PFSK-1 (cell line): ENCODE results near the gene PSKH1.

Source experiments
- SIN3A ChIP-seq: IDR thresholded peaks from 2 replicates; pipeline ENCODE4 v1.6.1; 2012; ENCODE audit warnings: mild to moderate bottlenecking, low read length, moderate library complexity, borderline replicate concordance; ENCODE audit not compliant: insufficient read depth
- TF ChIP-seq, protein P1 (sequence below), 2 experiments: IDR thresholded peaks; 2 replicates each; pipeline versions ENCODE4 v1.6.1 to v1.8.0; 2011 to 2012; ENCODE audit warnings: low read depth in 2 of 2, low read length in 2 of 2, control low read depth in 1 of 2, inconsistent platforms in 1 of 2, mild to moderate bottlenecking in 1 of 2, moderate library complexity in 1 of 2; ENCODE audit not compliant: insufficient read depth in 1 of 2

DNA sequence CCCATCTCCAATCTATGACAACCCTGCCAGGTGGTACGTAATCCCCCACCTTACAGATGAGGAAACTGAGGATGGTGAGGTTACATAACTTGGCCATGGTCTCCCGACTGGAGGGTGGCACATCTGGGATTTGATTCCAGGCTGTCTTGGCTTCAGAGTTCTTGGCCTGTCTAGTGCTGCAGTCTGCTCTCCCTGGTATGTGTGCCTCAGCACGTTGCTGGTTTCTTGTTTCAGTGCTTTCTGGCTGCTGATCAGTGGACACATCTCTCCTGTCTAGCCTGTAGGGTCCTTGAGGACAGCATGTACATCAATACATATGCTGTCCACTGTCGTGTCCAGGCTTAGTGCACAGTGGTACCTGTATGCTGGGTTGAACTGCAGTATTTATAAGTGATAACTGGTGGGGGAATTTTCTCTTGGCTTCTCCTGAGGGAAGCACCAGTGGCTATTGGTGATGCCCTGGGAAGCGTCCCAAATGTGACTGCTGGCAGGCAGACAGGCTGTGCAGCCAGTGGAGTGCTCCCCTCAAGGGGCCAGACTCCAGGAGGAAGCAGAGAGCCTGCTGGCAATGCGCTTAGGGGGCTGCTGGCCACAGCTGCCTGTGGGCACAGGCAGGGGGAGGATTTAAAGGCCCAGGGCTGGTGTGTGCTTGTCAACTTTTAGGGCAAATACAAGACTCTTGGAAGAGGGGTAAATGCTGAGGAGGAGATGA lies 24.2 kb downstream of the PSKH1 start:
- TF ChIP-seq, protein P1, sequence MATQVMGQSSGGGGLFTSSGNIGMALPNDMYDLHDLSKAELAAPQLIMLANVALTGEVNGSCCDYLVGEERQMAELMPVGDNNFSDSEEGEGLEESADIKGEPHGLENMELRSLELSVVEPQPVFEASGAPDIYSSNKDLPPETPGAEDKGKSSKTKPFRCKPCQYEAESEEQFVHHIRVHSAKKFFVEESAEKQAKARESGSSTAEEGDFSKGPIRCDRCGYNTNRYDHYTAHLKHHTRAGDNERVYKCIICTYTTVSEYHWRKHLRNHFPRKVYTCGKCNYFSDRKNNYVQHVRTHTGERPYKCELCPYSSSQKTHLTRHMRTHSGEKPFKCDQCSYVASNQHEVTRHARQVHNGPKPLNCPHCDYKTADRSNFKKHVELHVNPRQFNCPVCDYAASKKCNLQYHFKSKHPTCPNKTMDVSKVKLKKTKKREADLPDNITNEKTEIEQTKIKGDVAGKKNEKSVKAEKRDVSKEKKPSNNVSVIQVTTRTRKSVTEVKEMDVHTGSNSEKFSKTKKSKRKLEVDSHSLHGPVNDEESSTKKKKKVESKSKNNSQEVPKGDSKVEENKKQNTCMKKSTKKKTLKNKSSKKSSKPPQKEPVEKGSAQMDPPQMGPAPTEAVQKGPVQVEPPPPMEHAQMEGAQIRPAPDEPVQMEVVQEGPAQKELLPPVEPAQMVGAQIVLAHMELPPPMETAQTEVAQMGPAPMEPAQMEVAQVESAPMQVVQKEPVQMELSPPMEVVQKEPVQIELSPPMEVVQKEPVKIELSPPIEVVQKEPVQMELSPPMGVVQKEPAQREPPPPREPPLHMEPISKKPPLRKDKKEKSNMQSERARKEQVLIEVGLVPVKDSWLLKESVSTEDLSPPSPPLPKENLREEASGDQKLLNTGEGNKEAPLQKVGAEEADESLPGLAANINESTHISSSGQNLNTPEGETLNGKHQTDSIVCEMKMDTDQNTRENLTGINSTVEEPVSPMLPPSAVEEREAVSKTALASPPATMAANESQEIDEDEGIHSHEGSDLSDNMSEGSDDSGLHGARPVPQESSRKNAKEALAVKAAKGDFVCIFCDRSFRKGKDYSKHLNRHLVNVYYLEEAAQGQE (IDR thresholded peaks at IDR 0.05; ENCODE audit: insufficient read depth in 1 of 2, low read depth in 2 of 2, low read length in 2 of 2): no peak
- TF ChIP-seq SIN3A: no peak
